Tibial nerve (tissue), 3 donors: ENCODE results near the gene PKD2L2.

Experiments used
- CTCF ChIP-seq, 5 experiments: fragments of 200-600 bp in 3 of 5; fragments of 450-650 bp in 2 of 5; sonication (generic) in 3 of 5; IDR thresholded peaks; one replicate each; pipeline ENCODE4 v1.5.1; 2016 to 2019; ENCODE audit warnings: antibody characterized with exemption in 5 of 5, mild to moderate bottlenecking in 3 of 5, moderate library complexity in 2 of 5
- POLR2A ChIP-seq, 2 donors: fragments of 450-650 bp; IDR thresholded peaks; one replicate each; pipeline ENCODE4 v1.6.1; 2017; ENCODE audit warnings: antibody characterized with exemption in 2 of 2, mild to moderate bottlenecking in 2 of 2, moderate library complexity in 2 of 2

DNA sequence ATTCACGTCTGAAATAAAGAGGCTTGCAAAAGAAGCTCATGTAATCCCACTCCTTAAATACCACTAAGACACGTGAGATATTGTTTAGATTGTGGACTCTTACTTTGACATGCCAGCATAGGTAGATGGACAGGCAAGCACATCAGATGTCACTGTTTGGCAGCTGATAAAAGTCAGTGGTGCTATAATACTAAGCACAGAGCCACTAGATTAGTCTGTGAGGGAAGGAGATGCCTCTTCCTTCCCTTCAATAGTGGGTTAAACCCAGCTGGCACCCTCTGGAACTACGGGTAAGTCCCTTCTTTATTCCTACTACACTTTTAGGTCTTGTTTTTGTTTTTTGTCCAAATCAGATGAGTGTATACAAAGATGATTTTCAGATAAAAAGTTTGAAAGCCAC lies 21.6 kb upstream of the PKD2L2 start, which contains the start of gene MYOT:
- TF ChIP-seq CTCF (IDR thresholded peaks at IDR 0.05) = no peak
- TF ChIP-seq POLR2A (IDR thresholded peaks at IDR 0.05) = no peak
